Endothelial cell of umbilical vein (primary cell): ENCODE data around the gene ATP8A2. TPM values are rescaled to one million over a fixed set of nuclear protein-coding genes. Genes with fewer than 3 reads are reported as not detected.

ENCODE experiments used
- BruUV-seq: library from RNA; stranded (reverse); fragments of 400-500 nt; replicated peaks from 2 replicates; lab custom pipeline; 2021; lab: Mats Ljungman, UMichigan
- CTCF ChIA-PET: fragments of 300-600, 350-600 bp; sonication (Branson Sonifier 250); formaldehyde crosslinking; loops from one replicate; lab custom pipeline; 2021; ENCODE audit warnings: antibody characterized with exemption, inconsistent platforms; lab: Charles Lee
- POLR2A ChIA-PET: fragments of 300-600, 350-600 bp; sonication (Branson Sonifier 250); formaldehyde crosslinking; loops from one replicate; lab custom pipeline; 2021; ENCODE audit warnings: antibody characterized with exemption, inconsistent platforms; lab: Charles Lee
- DNase-seq: peaks from one replicate; pipeline ENCODE4 v3.0.0-alpha.2; 2011; ENCODE audit warnings: low read depth, low spot score
- FAIRE-seq: peaks from 2 replicates; lab custom pipeline; 2011; peaks lifted over from hg19 to GRCh38; lab: Jason Lieb, UNC
- H2AFZ ChIP-seq: 2 replicates; pipeline ENCODE4 v1.6.0; 2012; ENCODE audit warnings: low read depth, low read length, control low read depth, inconsistent platforms
- H3K27ac ChIP-seq: 2 replicates; pipeline ENCODE4 v1.5.1; 2011; ENCODE audit warnings: low read depth, mild to moderate bottlenecking, control low read depth, low read length, moderate library complexity; ENCODE audit not compliant: insufficient read depth
- H3K27me3 ChIP-seq, 2 experiments: 2 replicates each; pipeline versions ENCODE4 v1.6.0 to v1.6.1; 2011; ENCODE audit warnings: low read length in 2 of 2, mixed read lengths in 1 of 2; ENCODE audit not compliant: control insufficient read depth in 2 of 2, insufficient read depth in 2 of 2
- H3K36me3 ChIP-seq, 2 experiments: 2 replicates in 1 of 2; 3 replicates in 1 of 2; pipeline ENCODE4 v1.5.1; 2011; ENCODE audit warnings: low read length in 2 of 2, mild to moderate bottlenecking in 1 of 2, moderate library complexity in 1 of 2; ENCODE audit not compliant: control insufficient read depth in 2 of 2, insufficient read depth in 2 of 2; ENCODE audit errors: extremely low read depth in 1 of 2
- H3K4me1 ChIP-seq: 3 replicates; pipeline ENCODE4 v1.5.1; 2011; ENCODE audit warnings: mild to moderate bottlenecking, low read length; ENCODE audit not compliant: control insufficient read depth, insufficient read depth; ENCODE audit errors: extremely low read depth
- H3K4me2 ChIP-seq: 2 replicates; pipeline ENCODE4 v1.6.1; 2011; ENCODE audit warnings: low read length, control low read depth, mixed read lengths; ENCODE audit not compliant: insufficient read depth
- H3K4me3 ChIP-seq, 3 experiments: fragments of 200-600 bp in 1 of 3; sonication (generic), shearing (Covaris generic) in 1 of 3; replicated peaks in 1 of 3; 2 replicates each; pipeline ENCODE4 v1.5.1; 2011 to 2016; ENCODE audit warnings: control low read depth in 3 of 3, low read length in 3 of 3, mild to moderate bottlenecking in 2 of 3, inconsistent platforms in 1 of 3, low read depth in 1 of 3, moderate library complexity in 1 of 3; ENCODE audit not compliant: insufficient read depth in 1 of 3
- H3K79me2 ChIP-seq: 2 replicates; pipeline ENCODE4 v1.6.0; 2012; ENCODE audit warnings: low read length, inconsistent platforms; ENCODE audit not compliant: control insufficient read depth, insufficient read depth
- H3K9ac ChIP-seq: replicated peaks from 2 replicates; pipeline ENCODE3; 2011; ENCODE audit warnings: low read length, control low read depth; ENCODE audit not compliant: insufficient read depth; ENCODE audit errors: extremely low read depth
- H3K9me1 ChIP-seq: replicated peaks from 3 replicates; pipeline ENCODE4 v1.6.0; 2011; ENCODE audit warnings: mild to moderate bottlenecking, low read length; ENCODE audit not compliant: control insufficient read depth, insufficient read depth; ENCODE audit errors: extremely low read depth
- H3K9me3 ChIP-seq: replicated peaks from 2 replicates; pipeline ENCODE4 v1.5.1; 2012; ENCODE audit warnings: low read length, inconsistent platforms; ENCODE audit not compliant: control insufficient read depth, insufficient read depth
- H4K20me1 ChIP-seq: replicated peaks from 2 replicates; pipeline ENCODE3; 2011; ENCODE audit warnings: mild to moderate bottlenecking, low read length; ENCODE audit not compliant: control insufficient read depth, insufficient read depth; ENCODE audit errors: extremely low read depth
- EZH2 ChIP-seq: IDR thresholded peaks from 2 replicates; pipeline ENCODE4 v1.6.1; 2012; ENCODE audit warnings: borderline replicate concordance, low read depth, mild to moderate bottlenecking, moderate library complexity, low read length, inconsistent platforms; ENCODE audit not compliant: severe bottlenecking
- FOS ChIP-seq: IDR thresholded peaks from 2 replicates; pipeline ENCODE4 v1.6.1; 2011; ENCODE audit warnings: mild to moderate bottlenecking, low read length, moderate library complexity, borderline replicate concordance; ENCODE audit not compliant: insufficient read depth
- GATA2 ChIP-seq: IDR thresholded peaks from 2 replicates; pipeline ENCODE4 v1.7.0; 2011; ENCODE audit warnings: low read depth, mild to moderate bottlenecking, moderate library complexity, mixed read lengths, low read length; ENCODE audit not compliant: insufficient read length, insufficient read depth
- JUN ChIP-seq: IDR thresholded peaks from 2 replicates; pipeline ENCODE4 v1.6.1; 2011; ENCODE audit warnings: borderline replicate concordance, low read depth; ENCODE audit not compliant: insufficient read length, insufficient read depth
- MAX ChIP-seq: IDR thresholded peaks from 2 replicates; pipeline ENCODE4 v1.6.1; 2011; ENCODE audit not compliant: insufficient read depth, insufficient read length
- MYC ChIP-seq: IDR thresholded peaks from one replicate; pipeline ENCODE4 v1.6.1; 2011; ENCODE audit warnings: mild to moderate bottlenecking, low read depth, low read length
- POLR2A ChIP-seq: IDR thresholded peaks from 2 replicates; pipeline ENCODE4 v1.6.1; 2012; ENCODE audit warnings: low read depth, mild to moderate bottlenecking, control low read depth, low read length
- POLR2AphosphoS5 ChIP-seq: IDR thresholded peaks from 2 replicates; pipeline ENCODE4 v1.6.1; 2012; ENCODE audit warnings: low read depth, mild to moderate bottlenecking, control low read depth, low read length, moderate library complexity; ENCODE audit not compliant: insufficient read depth
- dilution Hi-C: fragments of 300-500 bp; cut with MboI; formaldehyde crosslinking; loops from one replicate; pipeline ENCODE4 v1.15.0; 2019; ENCODE audit warnings: low sequenced_read_pairs; ENCODE audit not compliant: extremely low pct_ligation_motif_present
- intact Hi-C: fragments of 100-400 bp; cut with micrococcal nuclease; formaldehyde crosslinking; loops from one replicate; pipeline ENCODE4 v1.10.0; 2022
- polyA plus RNA-seq, 4 experiments: library from polyadenylated mRNA; depleted of rRNA in 3 of 4; stranded (reverse) in 3 of 4; unstranded in 1 of 4; fragments of >200 nt; gene quantifications; 2 replicates each; pipeline versions ENCODE4 v1.2.1 to v1.2.3, GENCODE V29; 2011 to 2012; ENCODE audit warnings: missing spikeins in 1 of 4
- total RNA-seq: library from RNA; stranded (reverse); gene quantifications from 2 replicates; pipeline ENCODE4 v1.2.3, GENCODE V29; 2021
- TF ChIP-seq, protein P1 (sequence below), 2 donors: IDR thresholded peaks; 1 replicate in 1 of 2; 2 replicates in 1 of 2; pipeline ENCODE4 v1.5.1; 2011; ENCODE audit warnings: low read length in 2 of 2, mild to moderate bottlenecking in 2 of 2, moderate library complexity in 2 of 2, control low read depth in 1 of 2, inconsistent platforms in 1 of 2, low read depth in 1 of 2; ENCODE audit not compliant: insufficient read depth in 1 of 2; ENCODE audit errors: extremely low read depth in 1 of 2

ATP8A2 gene
- total and polyA plus RNA-seq, 2 donors (not counting 3 experiments of a cell fraction or from before 2014, with no cell fraction given): 0.11 to 0.49 TPM

DNA sequence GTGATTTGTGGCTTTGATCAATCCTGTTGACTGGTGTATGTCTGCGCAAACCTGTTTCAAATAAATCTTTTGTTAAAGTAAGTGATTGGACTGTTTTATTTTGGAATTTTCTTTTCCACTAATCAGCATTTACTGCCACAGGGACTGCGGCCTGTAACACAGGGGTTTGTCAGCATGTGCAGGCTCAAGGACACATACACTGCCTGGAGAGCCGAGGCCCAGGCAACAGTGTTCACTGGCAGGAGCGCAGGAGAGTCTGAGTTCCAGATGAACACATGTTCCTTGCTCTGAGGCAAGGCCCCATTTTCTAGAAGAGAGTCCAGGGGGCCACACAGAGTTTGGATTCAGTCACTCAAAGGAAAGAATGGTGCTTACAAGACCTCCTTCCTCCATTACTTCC is 654.0 kb downstream of the ATP8A2 start:
- Histone ChIP-seq H3K9me3 (no peaks in the 10 kb centered on the region), H4K20me1 (no peaks in the 10 kb centered on the region), H3K9me1 (no peaks in the 10 kb centered on the region), H2AFZ (no peak overlapping the region), H3K4me1 (peaks cover 26% of the 10 kb centered on the region), H3K79me2 (no peaks in the 10 kb centered on the region), H3K4me3 (no peak overlapping the region), H3K9ac (no peak overlapping the region), H3K4me2 (no peak overlapping the region), H3K27ac (no peak overlapping the region), H3K36me3 (no peaks in the 10 kb centered on the region), H3K27me3 (no peaks in the 10 kb centered on the region)
- BruUV-seq: no TSS peak
- CTCF ChIA-PET: interaction anchor here (0.5 to 1.9 kb wide), 3 partner anchors 10 to 17 kb away, joined by 3 to 6 read pairs (median 6); no protein-coding TSS in a partner anchor
- POLR2A ChIA-PET: no interaction called here
- TF ChIP-seq JUN (no peak), MAX (no peak), EZH2 (no peak), POLR2AphosphoS5 (no peak), MYC (no peak), FOS (no peak), POLR2A (no peak), GATA2 (no peak)
- TF ChIP-seq, protein P1, sequence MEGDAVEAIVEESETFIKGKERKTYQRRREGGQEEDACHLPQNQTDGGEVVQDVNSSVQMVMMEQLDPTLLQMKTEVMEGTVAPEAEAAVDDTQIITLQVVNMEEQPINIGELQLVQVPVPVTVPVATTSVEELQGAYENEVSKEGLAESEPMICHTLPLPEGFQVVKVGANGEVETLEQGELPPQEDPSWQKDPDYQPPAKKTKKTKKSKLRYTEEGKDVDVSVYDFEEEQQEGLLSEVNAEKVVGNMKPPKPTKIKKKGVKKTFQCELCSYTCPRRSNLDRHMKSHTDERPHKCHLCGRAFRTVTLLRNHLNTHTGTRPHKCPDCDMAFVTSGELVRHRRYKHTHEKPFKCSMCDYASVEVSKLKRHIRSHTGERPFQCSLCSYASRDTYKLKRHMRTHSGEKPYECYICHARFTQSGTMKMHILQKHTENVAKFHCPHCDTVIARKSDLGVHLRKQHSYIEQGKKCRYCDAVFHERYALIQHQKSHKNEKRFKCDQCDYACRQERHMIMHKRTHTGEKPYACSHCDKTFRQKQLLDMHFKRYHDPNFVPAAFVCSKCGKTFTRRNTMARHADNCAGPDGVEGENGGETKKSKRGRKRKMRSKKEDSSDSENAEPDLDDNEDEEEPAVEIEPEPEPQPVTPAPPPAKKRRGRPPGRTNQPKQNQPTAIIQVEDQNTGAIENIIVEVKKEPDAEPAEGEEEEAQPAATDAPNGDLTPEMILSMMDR (IDR thresholded peaks at IDR 0.05; ENCODE audit: extremely low read depth in 1 of 2, insufficient read depth in 1 of 2, low read depth in 1 of 2, low read length in 2 of 2): no peak
- FAIRE-seq (no peak), DNase-seq (no peak)
- dilution Hi-C loops: no loop called here
- intact Hi-C loops: loop anchor here (1.0 to 5.0 kb wide), 2 partner anchors 19 to 247 kb away; no protein-coding TSS in a partner anchor
